ENCODE results near the gene ZNF287. TPM values are rescaled to one million over a fixed set of nuclear protein-coding genes. Genes with fewer than 3 reads are reported as not detected.

ZNF287 gene
- total RNA-seq, 1 experiment from 2014 or later: 4.3 TPM

- Histone ChIP-seq H3K9me3 (ENCODE audit: insufficient read depth, low read depth) (no peaks in the 10 kb centered on the region; the same call in 1 of the 2 replicates), H3K4me2 (no peak overlapping the region), H3K4me3 (no peak overlapping the region), H3F3A (ENCODE audit: insufficient read depth, low read depth) (no peaks in the 10 kb centered on the region), H3K79me2 (ENCODE audit: low read depth) (no peaks in the 10 kb centered on the region), H3K27me3 (ENCODE audit: insufficient read depth, low read depth) (peaks cover 4% of the 10 kb centered on the region; the same call in 1 of the 2 replicates), H4K20me1 (ENCODE audit: insufficient read depth) (no peaks in the 10 kb centered on the region), H3K27ac (no peak overlapping the region), H3K36me3 (ENCODE audit: low read depth) (no peaks in the 10 kb centered on the region), H2AFZ (no peak overlapping the region), H3K4me1 (replicated peaks; ENCODE audit: insufficient read depth) (no peaks in the 10 kb centered on the region), H3K9me2 (ENCODE audit: insufficient read depth) (no peaks in the 10 kb centered on the region)
- POLR2A ChIA-PET (ENCODE audit: unreplicated experiment): interaction anchor here (0.9 kb wide), 1 partner anchor 518 kb away, joined by 4 read pairs; no protein-coding TSS in a partner anchor
- CTCF ChIA-PET: interaction anchor here (0.9 kb wide), 1 partner anchor 15 kb away, joined by 3 read pairs; no protein-coding TSS in a partner anchor
- BruUV-seq (replicated peaks): no TSS peak
- no peak for TF ChIP-seq CTCF (conservative IDR thresholded peaks at IDR 0.05)
- no peak for TF ChIP-seq EZH2 (IDR thresholded peaks at IDR 0.05; ENCODE audit: low read depth)
- intact Hi-C loops (cut with micrococcal nuclease; ENCODE audit: unreplicated experiment): no loop called here
- DNase-seq: no peak
Measured at GRCh38 chr17:16569358-16569712, 331 bp upstream of the ZNF287 start.

GRCh38 chr17:16552637-16553045 lies 16.4 kb downstream of the ZNF287 start:
- TF ChIP-seq EZH2 (IDR thresholded peaks at IDR 0.05; ENCODE audit: low read depth) (no peak), CTCF (conservative IDR thresholded peaks at IDR 0.05) (no peak)
- peaks cover 17% of the 10 kb centered on the region for H3K9me3 ChIP-seq (ENCODE audit: insufficient read depth, low read depth)
- H2AFZ ChIP-seq: no peak overlapping the region
- ChIA-PET POLR2A (ENCODE audit: unreplicated experiment) (no interaction called here), CTCF (no interaction called here)
- H3K4me2 ChIP-seq: no peak overlapping the region
- H3F3A ChIP-seq (ENCODE audit: insufficient read depth, low read depth): no peaks in the 10 kb centered on the region
- no peaks in the 10 kb centered on the region for H3K36me3 ChIP-seq (ENCODE audit: low read depth)
- DNase-seq: no peak
- H4K20me1 ChIP-seq (ENCODE audit: insufficient read depth): no peaks in the 10 kb centered on the region
- H3K79me2 ChIP-seq (ENCODE audit: low read depth): no peaks in the 10 kb centered on the region
- BruUV-seq (replicated peaks): no TSS peak
- intact Hi-C loops (cut with micrococcal nuclease; ENCODE audit: unreplicated experiment): loop anchor here (5.0 kb wide), 1 partner anchor 70 kb away; no protein-coding TSS in a partner anchor
- no peak overlapping the region for H3K4me3 ChIP-seq
- H3K9me2 ChIP-seq (ENCODE audit: insufficient read depth): no peaks in the 10 kb centered on the region
- no peaks in the 10 kb centered on the region for H3K4me1 ChIP-seq (replicated peaks; ENCODE audit: insufficient read depth)
- no peaks in the 10 kb centered on the region for H3K27me3 ChIP-seq (ENCODE audit: insufficient read depth, low read depth)
- no peak overlapping the region for H3K27ac ChIP-seq

GRCh38 chr17:16551878-16552636 lies 16.9 kb downstream of the ZNF287 start:
- H4K20me1 ChIP-seq (ENCODE audit: insufficient read depth): no peaks in the 10 kb centered on the region
- no peaks in the 10 kb centered on the region for H3K4me1 ChIP-seq (replicated peaks; ENCODE audit: insufficient read depth)
- DNase-seq: no peak
- H3K9me2 ChIP-seq (ENCODE audit: insufficient read depth): no peaks in the 10 kb centered on the region
- no peak overlapping the region for H2AFZ ChIP-seq
- H3F3A ChIP-seq (ENCODE audit: insufficient read depth, low read depth): no peaks in the 10 kb centered on the region
- BruUV-seq (replicated peaks): no TSS peak
- TF ChIP-seq CTCF (conservative IDR thresholded peaks at IDR 0.05) (no peak), EZH2 (IDR thresholded peaks at IDR 0.05; ENCODE audit: low read depth) (no peak)
- H3K36me3 ChIP-seq (ENCODE audit: low read depth): no peaks in the 10 kb centered on the region
- H3K4me3 ChIP-seq: no peak overlapping the region
- H3K27ac ChIP-seq: no peak overlapping the region
- intact Hi-C loops (cut with micrococcal nuclease; ENCODE audit: unreplicated experiment): loop anchor here (5.0 kb wide), 1 partner anchor 70 kb away; no protein-coding TSS in a partner anchor
- no peaks in the 10 kb centered on the region for H3K79me2 ChIP-seq (ENCODE audit: low read depth)
- ChIA-PET CTCF (no interaction called here), POLR2A (ENCODE audit: unreplicated experiment) (no interaction called here)
- H3K27me3 ChIP-seq (ENCODE audit: insufficient read depth, low read depth): no peaks in the 10 kb centered on the region
- H3K9me3 ChIP-seq (ENCODE audit: insufficient read depth, low read depth): peaks cover 17% of the 10 kb centered on the region
- H3K4me2 ChIP-seq: no peak overlapping the region

Data from PC-9 (cell line).